Astrocyte of the spinal cord (primary cell): Measurements from ENCODE around the gene C10orf71.

Experiments
- DNase-seq: peaks from one replicate; pipeline ENCODE4 v3.0.0; 2011; ENCODE audit warnings: low read depth, low spot score
- H3K4me3 ChIP-seq: 2 replicates; pipeline ENCODE4 v1.5.1; 2011; ENCODE audit warnings: low read depth, mild to moderate bottlenecking, low read length, moderate library complexity
- in situ Hi-C: cut with HindIII; loops from 2 replicates; pipeline ENCODE4 v1.10.0; 2017; ENCODE audit warnings: low sequenced_read_pairs
- TF ChIP-seq, protein P1 (sequence below): IDR thresholded peaks from 2 replicates; pipeline ENCODE4 v1.5.1; 2012; ENCODE audit warnings: low read depth, mild to moderate bottlenecking, low read length, inconsistent platforms

C10orf71 gene

GRCh38 chr10:49290131-49290530 is 8.8 kb upstream of the C10orf71 start:
- in situ Hi-C loops = no loop called here
- TF ChIP-seq, protein P1, sequence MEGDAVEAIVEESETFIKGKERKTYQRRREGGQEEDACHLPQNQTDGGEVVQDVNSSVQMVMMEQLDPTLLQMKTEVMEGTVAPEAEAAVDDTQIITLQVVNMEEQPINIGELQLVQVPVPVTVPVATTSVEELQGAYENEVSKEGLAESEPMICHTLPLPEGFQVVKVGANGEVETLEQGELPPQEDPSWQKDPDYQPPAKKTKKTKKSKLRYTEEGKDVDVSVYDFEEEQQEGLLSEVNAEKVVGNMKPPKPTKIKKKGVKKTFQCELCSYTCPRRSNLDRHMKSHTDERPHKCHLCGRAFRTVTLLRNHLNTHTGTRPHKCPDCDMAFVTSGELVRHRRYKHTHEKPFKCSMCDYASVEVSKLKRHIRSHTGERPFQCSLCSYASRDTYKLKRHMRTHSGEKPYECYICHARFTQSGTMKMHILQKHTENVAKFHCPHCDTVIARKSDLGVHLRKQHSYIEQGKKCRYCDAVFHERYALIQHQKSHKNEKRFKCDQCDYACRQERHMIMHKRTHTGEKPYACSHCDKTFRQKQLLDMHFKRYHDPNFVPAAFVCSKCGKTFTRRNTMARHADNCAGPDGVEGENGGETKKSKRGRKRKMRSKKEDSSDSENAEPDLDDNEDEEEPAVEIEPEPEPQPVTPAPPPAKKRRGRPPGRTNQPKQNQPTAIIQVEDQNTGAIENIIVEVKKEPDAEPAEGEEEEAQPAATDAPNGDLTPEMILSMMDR = no peak
- no peak overlapping the region for H3K4me3 ChIP-seq
- no peak for DNase-seq

GRCh38 chr10:49290607-49291006 is 8.4 kb upstream of the C10orf71 start:
- in situ Hi-C loops = no loop called here
- DNase-seq = no peak
- H3K4me3 ChIP-seq = no peak overlapping the region
- TF ChIP-seq, protein P1 = no peak

DNA sequence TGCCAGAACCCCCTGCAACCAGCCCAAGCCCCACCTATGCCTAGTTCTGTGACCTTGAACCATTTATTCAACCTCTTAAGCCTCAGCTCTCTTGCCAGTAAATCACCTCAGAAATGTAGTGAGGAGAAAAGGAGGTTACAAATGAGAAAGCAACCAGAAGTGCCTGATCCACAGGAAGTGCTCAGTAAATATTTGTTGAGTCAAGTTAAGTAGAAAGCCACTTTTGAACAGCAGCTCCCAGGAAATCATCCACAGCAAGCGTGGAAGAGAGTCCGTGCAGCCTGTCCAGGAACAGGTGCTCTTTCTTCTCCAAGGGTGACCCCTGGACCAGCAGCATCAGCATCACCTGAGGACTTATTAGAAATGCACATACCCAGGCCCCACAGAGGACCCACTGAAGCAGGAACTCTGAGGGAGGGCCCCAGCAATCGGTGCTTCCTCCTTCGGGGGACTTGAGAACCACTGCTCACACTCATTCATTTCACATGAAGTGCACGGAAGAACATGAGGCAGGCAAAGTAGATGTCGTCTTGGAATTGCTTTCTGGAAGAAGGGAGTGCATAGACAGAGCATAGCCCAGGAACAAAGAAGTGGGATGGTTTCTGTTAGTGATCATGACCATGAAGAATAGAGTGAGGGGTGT is 6.3 kb upstream of the C10orf71 start:
- TF ChIP-seq, protein P1 = no peak
- in situ Hi-C loops = no loop called here
- H3K4me3 ChIP-seq = no peak overlapping the region
- DNase-seq = no peak

- no peak for DNase-seq
- TF ChIP-seq, protein P1 = no peak
- in situ Hi-C loops = no loop called here
- H3K4me3 ChIP-seq = no peak overlapping the region
These were observed 5.8 kb upstream of the C10orf71 start for GRCh38 chr10:49293208-49293603.

DNA sequence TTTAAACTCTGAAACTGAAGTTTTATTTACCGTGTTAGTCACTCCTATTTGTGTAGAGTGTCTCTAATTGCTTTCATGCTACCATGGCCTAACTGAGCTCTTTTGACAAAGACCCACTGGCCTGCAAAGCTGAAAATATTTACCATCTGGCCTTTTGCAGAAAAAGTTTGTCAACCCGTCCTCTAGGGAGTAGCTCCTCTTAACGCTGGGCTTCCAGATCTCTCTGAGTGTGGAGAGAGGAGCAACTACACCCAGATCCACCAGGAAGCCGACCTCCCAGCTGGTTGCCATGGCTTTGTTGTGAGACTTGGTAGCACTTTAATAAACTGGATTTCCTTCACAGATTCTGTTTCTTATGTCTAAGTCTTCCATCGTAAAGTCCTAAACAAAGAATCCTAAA is 4.2 kb upstream of the C10orf71 start:
- in situ Hi-C loops = no loop called here
- DNase-seq = no peak
- H3K4me3 ChIP-seq = no peak overlapping the region
- TF ChIP-seq, protein P1 = no peak

DNA sequence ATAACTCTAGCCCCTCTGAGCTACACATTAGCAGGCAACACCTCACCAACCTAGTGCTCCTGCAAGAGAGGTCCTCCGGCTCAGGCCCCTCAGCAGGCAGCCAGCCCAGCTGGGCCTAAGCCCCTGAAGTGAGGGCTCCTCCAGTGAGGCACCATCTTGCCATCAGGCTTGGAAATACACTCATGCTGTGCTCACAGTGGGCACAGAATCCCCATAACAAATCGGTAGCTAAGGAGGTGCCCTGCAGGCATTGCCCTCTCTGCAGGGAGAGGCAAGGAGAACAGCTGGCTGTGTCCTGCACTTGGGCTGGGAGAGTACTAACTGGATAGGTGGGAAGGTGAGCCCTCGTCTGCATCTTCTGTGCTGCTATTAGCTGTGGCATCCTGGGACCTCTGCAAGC is 3.7 kb upstream of the C10orf71 start:
- TF ChIP-seq, protein P1 = no peak
- in situ Hi-C loops = no loop called here
- no peak overlapping the region for H3K4me3 ChIP-seq
- no peak for DNase-seq
